NOMO-1 treated with dmso at 0.1 percent for 144 hours (cell line): ENCODE results near the gene FN1.
A peak's percentile ranks its signal among the peaks of the same experiment; 100 is the strongest.
"Not testable (repeated sequence)": the region's sequence is repeated elsewhere in the genome, so short reads cannot be mapped to it uniquely, and the experiment has no call there.

Source experiments
- DNase-seq: peaks from one replicate; lab custom pipeline; 2025; ENCODE audit not compliant: unreplicated experiment; lab: John Stamatoyannopoulos, UW

Gene FN1

GRCh38 chr2:215356334-215356947, 79.4 kb downstream of the FN1 start:
- DNase-seq = no peak

GRCh38 chr2:215355801-215356200, 80.1 kb downstream of the FN1 start:
- no peak for DNase-seq

- DNase-seq = no peak
Measured at GRCh38 chr2:215354771-215355695, 80.8 kb downstream of the FN1 start.

GRCh38 chr2:215352602-215353001, 83.3 kb downstream of the FN1 start:
- DNase-seq = no peak

- DNase-seq = no peak
Measured at GRCh38 chr2:215347878-215348277, 88.0 kb downstream of the FN1 start.

- DNase-seq = no peak
Measured at GRCh38 chr2:215338883-215339679, 96.8 kb downstream of the FN1 start.

- no peak for DNase-seq
Measured at GRCh38 chr2:215332872-215333595, 102.8 kb downstream of the FN1 start.

- no peak for DNase-seq
Measured at GRCh38 chr2:215328066-215328465, 107.8 kb downstream of the FN1 start.

GRCh38 chr2:215324811-215325210, 111.1 kb downstream of the FN1 start:
- no peak for DNase-seq

- DNase-seq = no peak
Measured at GRCh38 chr2:215320679-215321078, 115.2 kb downstream of the FN1 start.

GRCh38 chr2:215320102-215320501, 115.8 kb downstream of the FN1 start:
- no peak for DNase-seq

GRCh38 chr2:215319500-215319899, 116.4 kb downstream of the FN1 start:
- DNase-seq = no peak

GRCh38 chr2:215316336-215316735, 119.5 kb downstream of the FN1 start:
- DNase-seq = no peak

GRCh38 chr2:215315301-215315700, 120.6 kb downstream of the FN1 start:
- DNase-seq = no peak

GRCh38 chr2:215314896-215315295, 121.0 kb downstream of the FN1 start:
- DNase-seq = no peak

- DNase-seq = no peak
Measured at GRCh38 chr2:215313255-215313613, 122.6 kb downstream of the FN1 start.

- DNase-seq = peak; percentile 90
Measured at GRCh38 chr2:215311625-215312396, 124.1 kb downstream of the FN1 start, which contains the start of gene ATIC. TSS of gene ATIC (plus strand) at chr2:215312059. CDS start at chr2:215312143, 84 bp downstream.

- DNase-seq = not testable (repeated sequence)
Measured at GRCh38 chr2:215311259-215311624, 124.6 kb downstream of the FN1 start.
